GM18508 (cell line): ENCODE measurements around the gene GOPC.

ENCODE experiments used
- ATAC-seq: cut with Tn5 transposase; IDR thresholded peaks from one replicate; pipeline ENCODE4 v1.9.1; 2021; ENCODE audit warnings: moderate number of reproducible peaks; ENCODE audit not compliant: insufficient read depth, unreplicated experiment

Gene GOPC

GRCh38 chr6:117600008-117600743 is 2.1 kb downstream of the GOPC start:
- no peak for ATAC-seq

- ATAC-seq = no peak
These were observed 4.6 kb downstream of the GOPC start for GRCh38 chr6:117597755-117598154.

GRCh38 chr6:117595099-117595923 is 7.0 kb downstream of the GOPC start:
- ATAC-seq = no peak

GRCh38 chr6:117592983-117593759 is 9.1 kb downstream of the GOPC start:
- ATAC-seq = no peak

- ATAC-seq = no peak
These were observed 10.9 kb downstream of the GOPC start for GRCh38 chr6:117591405-117591804.

- ATAC-seq = no peak
These were observed 11.9 kb downstream of the GOPC start for GRCh38 chr6:117590447-117590846.

- ATAC-seq = no peak
These were observed 16.7 kb downstream of the GOPC start for GRCh38 chr6:117585647-117586046.

- no peak for ATAC-seq
These were observed 28.1 kb downstream of the GOPC start for GRCh38 chr6:117574198-117574597.

GRCh38 chr6:117573006-117573680 is 29.2 kb downstream of the GOPC start:
- no peak for ATAC-seq

- no peak for ATAC-seq
These were observed 33.4 kb downstream of the GOPC start for GRCh38 chr6:117568831-117569410.

- no peak for ATAC-seq
These were observed 34.1 kb downstream of the GOPC start for GRCh38 chr6:117568247-117568646.

GRCh38 chr6:117564681-117565080 is 37.6 kb downstream of the GOPC start:
- ATAC-seq = no peak

GRCh38 chr6:117561128-117561527 is 41.2 kb downstream of the GOPC start:
- no peak for ATAC-seq

- ATAC-seq = no peak
These were observed 43.0 kb downstream of the GOPC start for GRCh38 chr6:117559299-117559698.

- ATAC-seq = no peak
These were observed 43.5 kb downstream of the GOPC start for GRCh38 chr6:117558818-117559217.

- ATAC-seq = no peak
These were observed 44.4 kb downstream of the GOPC start for GRCh38 chr6:117557951-117558350.

GRCh38 chr6:117555882-117556498 is 46.3 kb downstream of the GOPC start:
- no peak for ATAC-seq

GRCh38 chr6:117555262-117555849 is 47.0 kb downstream of the GOPC start:
- no peak for ATAC-seq

GRCh38 chr6:117553142-117553541 is 49.2 kb downstream of the GOPC start:
- ATAC-seq = no peak
